Mucosa of gallbladder (tissue), 1 donor: ENCODE results near the gene CCDC170. TPM values are rescaled to one million over a fixed set of nuclear protein-coding genes. Genes with fewer than 3 reads are reported as not detected.

ENCODE experiments used
- DNase-seq: peaks from one replicate; pipeline ENCODE4 v3.0.0-alpha.2; 2020; ENCODE audit warnings: low spot score
- total RNA-seq: library from RNA; stranded (reverse); gene quantifications from one replicate; pipeline ENCODE4 v1.2.1, GENCODE V29; 2021
- donor health status: DM: no; HTN: no; CAD: no.

CCDC170 gene
- total RNA-seq, 1 donor from 2014 or later: 0.69 TPM

- DNase-seq: no peak
Measured at GRCh38 chr6:151655099-151655498, 161.3 kb downstream of the CCDC170 start.

- DNase-seq: no peak
Measured at GRCh38 chr6:151656392-151656791, 162.6 kb downstream of the CCDC170 start.

- DNase-seq: no peak
Measured at GRCh38 chr6:151658091-151658490, 164.3 kb downstream of the CCDC170 start.

GRCh38 chr6:151659212-151659611 is 165.4 kb downstream of the CCDC170 start:
- no peak for DNase-seq

GRCh38 chr6:151661509-151661908 is 167.7 kb downstream of the CCDC170 start:
- DNase-seq: no peak

- DNase-seq: no peak
Measured at GRCh38 chr6:151661928-151662327, 168.1 kb downstream of the CCDC170 start.

- DNase-seq: no peak
Measured at GRCh38 chr6:151663559-151663958, 169.7 kb downstream of the CCDC170 start.

- DNase-seq: no peak
Measured at GRCh38 chr6:151664390-151664789, 170.6 kb downstream of the CCDC170 start.

- DNase-seq: no peak
Measured at GRCh38 chr6:151665329-151665728, 171.5 kb downstream of the CCDC170 start.

- DNase-seq: no peak
Measured at GRCh38 chr6:151666526-151666925, 172.7 kb downstream of the CCDC170 start.

GRCh38 chr6:151669208-151669560 is 175.4 kb downstream of the CCDC170 start:
- no peak for DNase-seq

GRCh38 chr6:151670116-151670515 is 176.3 kb downstream of the CCDC170 start:
- no peak for DNase-seq

Other genes with a start within 250 kb of the CCDC170 start
- 9.1 TPM for gene ZBTB2, start 102.5 kb upstream of the CCDC170 start, total RNA-seq
- 16.0 TPM for gene RMND1, start 41.9 kb upstream of the CCDC170 start, total RNA-seq